ENCODE data around the gene CD200R1. TPM values are rescaled to one million over a fixed set of nuclear protein-coding genes. Genes with fewer than 3 reads are reported as not detected.

CD200R1 gene
- total RNA-seq, 2 donors from 2014 or later, result 0.23 to 2.2 TPM

GRCh38 chr3:112976001-112976400 lies 1.1 kb upstream of the CD200R1 start:
- Histone ChIP-seq H3K27me3 (replicated peaks; ENCODE audit: insufficient read depth) (no peaks in the 10 kb centered on the region), H3K4me1 (replicated peaks) (no peaks in the 10 kb centered on the region), H3K4me3 (no peak overlapping the region), H3K27ac (no peak overlapping the region), H3K36me3 (no peaks in the 10 kb centered on the region), H3K9me3 (no peaks in the 10 kb centered on the region)
- DNase-seq (ENCODE audit: low spot score), result no peak
- intact Hi-C loops (cut with DNase I), result loop anchor here (5.0 kb wide), 1 partner anchor 334 kb away; the partner anchor contains the start of gene CCDC80
- no peak for TF ChIP-seq POLR2AphosphoS5 (IDR thresholded peaks at IDR 0.05)
- no peak for TF ChIP-seq POLR2A (IDR thresholded peaks at IDR 0.05)

- Histone ChIP-seq H3K4me1 (replicated peaks) (no peaks in the 10 kb centered on the region), H3K27me3 (replicated peaks; ENCODE audit: insufficient read depth) (no peaks in the 10 kb centered on the region), H3K27ac (no peak overlapping the region), H3K9me3 (no peaks in the 10 kb centered on the region), H3K4me3 (no peak overlapping the region), H3K36me3 (no peaks in the 10 kb centered on the region)
- DNase-seq (ENCODE audit: low spot score), result no peak
- intact Hi-C loops (cut with DNase I), result no loop called here
- WGBS, result 88% methylated on average over 2 of the region's 2 CpGs
- TF ChIP-seq POLR2AphosphoS5 (IDR thresholded peaks at IDR 0.05), result no peak
- TF ChIP-seq POLR2A (IDR thresholded peaks at IDR 0.05), result no peak
- no peak for TF ChIP-seq CTCF (IDR thresholded peaks at IDR 0.05)
These were observed 755 bp downstream of the CD200R1 start for GRCh38 chr3:112974178-112974517.

- Histone ChIP-seq H3K4me1 (replicated peaks) (no peaks in the 10 kb centered on the region), H3K27ac (no peak overlapping the region), H3K36me3 (no peaks in the 10 kb centered on the region), H3K9me3 (no peaks in the 10 kb centered on the region), H3K4me3 (no peak overlapping the region), H3K27me3 (replicated peaks; ENCODE audit: insufficient read depth) (no peaks in the 10 kb centered on the region)
- no peak for TF ChIP-seq POLR2AphosphoS5 (IDR thresholded peaks at IDR 0.05)
- TF ChIP-seq POLR2A (IDR thresholded peaks at IDR 0.05), result no peak
- TF ChIP-seq CTCF (IDR thresholded peaks at IDR 0.05), result no peak
- DNase-seq (ENCODE audit: low spot score), result no peak
- WGBS, result 82% methylated on average over 5 of the region's 5 CpGs
- intact Hi-C loops (cut with DNase I), result no loop called here
These were observed 1.4 kb downstream of the CD200R1 start for GRCh38 chr3:112973325-112974177.

GRCh38 chr3:112972158-112972557 lies 2.7 kb downstream of the CD200R1 start:
- DNase-seq (ENCODE audit: low spot score), result no peak
- intact Hi-C loops (cut with DNase I), result no loop called here
- no peak overlapping the region for H3K27ac ChIP-seq
- no peaks in the 10 kb centered on the region for H3K9me3 ChIP-seq
- no peak overlapping the region for H3K4me3 ChIP-seq
- H3K36me3 ChIP-seq, result no peaks in the 10 kb centered on the region
- no peak for TF ChIP-seq CTCF (IDR thresholded peaks at IDR 0.05)
- no peak for TF ChIP-seq POLR2A (IDR thresholded peaks at IDR 0.05)
- no peak for TF ChIP-seq POLR2AphosphoS5 (IDR thresholded peaks at IDR 0.05)
- no peaks in the 10 kb centered on the region for H3K27me3 ChIP-seq (replicated peaks; ENCODE audit: insufficient read depth)
- H3K4me1 ChIP-seq (replicated peaks), result no peaks in the 10 kb centered on the region

- DNase-seq (ENCODE audit: low spot score), result no peak
- TF ChIP-seq POLR2AphosphoS5 (IDR thresholded peaks at IDR 0.05) (no peak), CTCF (IDR thresholded peaks at IDR 0.05) (no peak)
- Histone ChIP-seq H3K27me3 (replicated peaks; ENCODE audit: insufficient read depth) (no peaks in the 10 kb centered on the region), H3K4me3 (no peak overlapping the region), H3K27ac (no peak overlapping the region), H3K4me1 (replicated peaks) (no peaks in the 10 kb centered on the region), H3K9me3 (no peaks in the 10 kb centered on the region), H3K36me3 (no peaks in the 10 kb centered on the region)
- intact Hi-C loops (cut with DNase I), result no loop called here
- WGBS, result 68% methylated on average over 1 of the region's 1 CpG
These were observed 7.1 kb downstream of the CD200R1 start for GRCh38 chr3:112967828-112968227.

All from prostate gland (tissue), 2 donors.